MCF 10A (cell line): ENCODE measurements around the gene FOXN3. TPM values are rescaled to one million over a fixed set of nuclear protein-coding genes. Genes with fewer than 3 reads are reported as not detected.

Source experiments
- BruUV-seq: library from RNA; stranded (reverse); fragments of 400-500 nt; replicated peaks from 2 replicates; lab custom pipeline; 2021; lab: Mats Ljungman, UMichigan
- CTCF ChIA-PET: fragments of 300-600 bp; sonication (Branson Sonifier 250); formaldehyde crosslinking; extraction: SDS; loops from one replicate; lab custom pipeline; 2021; ENCODE audit warnings: antibody characterized with exemption, inconsistent platforms; lab: Yijun Ruan, JAX
- POLR2A ChIA-PET: fragments of 300-600, 350-650 bp; sonication (Branson Sonifier 250); formaldehyde crosslinking; extraction: SDS; loops from one replicate; lab custom pipeline; 2020; ENCODE audit warnings: antibody characterized with exemption, inconsistent platforms; lab: Yijun Ruan, JAX
- DNase-seq: peaks from one replicate; pipeline ENCODE4 v3.0.0-alpha.2; 2018; ENCODE audit not compliant: unreplicated experiment
- H3K27ac Mint-ChIP-seq: one replicate; pipeline ENCODE4 v1.8.0; 2022; ENCODE audit warnings: mild to moderate bottlenecking, low read depth, mixed read lengths; ENCODE audit not compliant: unreplicated experiment
- H3K27me3 Mint-ChIP-seq: one replicate; pipeline ENCODE4 v1.8.0; 2022; ENCODE audit warnings: mixed read lengths; ENCODE audit not compliant: insufficient read depth, unreplicated experiment
- H3K36me3 Mint-ChIP-seq: one replicate; pipeline ENCODE4 v1.8.0; 2022; ENCODE audit warnings: mild to moderate bottlenecking, moderate library complexity, mixed read lengths; ENCODE audit not compliant: insufficient read depth, unreplicated experiment
- H3K4me1 Mint-ChIP-seq: one replicate; pipeline ENCODE4 v1.8.0; 2022; ENCODE audit warnings: mixed read lengths; ENCODE audit not compliant: insufficient read depth, unreplicated experiment
- H3K4me3 Mint-ChIP-seq: one replicate; pipeline ENCODE4 v1.8.0; 2022; ENCODE audit warnings: mild to moderate bottlenecking, moderate library complexity, mixed read lengths; ENCODE audit not compliant: unreplicated experiment
- H3K9me3 Mint-ChIP-seq: one replicate; pipeline ENCODE4 v1.8.0; 2022; ENCODE audit warnings: mixed read lengths; ENCODE audit not compliant: unreplicated experiment
- intact Hi-C: fragments of 100-400 bp; cut with micrococcal nuclease; formaldehyde crosslinking; loops from 2 replicates; pipeline ENCODE4 v1.14.1; 2022
- total RNA-seq: library from RNA; stranded (reverse); gene quantifications from 2 replicates; pipeline ENCODE4 v1.2.3, GENCODE V29; 2022
- TF ChIP-seq, protein P1 (sequence below): fragments of 200-600 bp; IDR thresholded peaks from one replicate; pipeline ENCODE4 v1.8.0; 2022; ENCODE audit warnings: antibody characterized with exemption, mild to moderate bottlenecking; ENCODE audit not compliant: unreplicated experiment

The FOXN3 gene
- total RNA-seq, 1 experiment from 2014 or later: 27.1 TPM

DNA sequence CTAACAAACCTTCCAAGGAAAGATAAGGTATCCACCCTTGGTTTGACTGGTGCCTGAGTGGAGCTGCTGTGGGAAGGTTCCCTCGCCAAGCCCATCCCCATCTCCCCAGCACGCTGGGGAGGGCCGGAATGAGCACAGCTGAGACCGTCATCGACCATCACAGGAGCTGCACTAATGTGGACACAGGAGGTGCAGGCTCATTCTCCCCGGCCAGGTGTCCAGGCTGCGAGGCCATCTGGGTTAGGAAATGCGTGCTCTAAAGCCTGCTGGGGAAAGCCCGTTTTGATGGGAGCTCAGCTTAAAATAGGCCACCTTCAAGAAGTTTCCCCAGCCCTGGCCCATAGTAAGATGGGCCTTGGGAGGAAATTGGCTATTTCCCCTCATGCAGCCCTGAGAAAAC, 35.2 kb upstream of the FOXN3 start:
- H3K9me3 Mint-ChIP-seq: no peaks in the 10 kb centered on the region
- CTCF ChIA-PET: interaction anchor here (0.7 kb wide), 1 partner anchor 111 kb away, joined by 3 read pairs; no protein-coding TSS in a partner anchor
- no peaks in the 10 kb centered on the region for H3K27me3 Mint-ChIP-seq
- intact Hi-C loops: no loop called here
- no TSS peak for BruUV-seq
- DNase-seq: no peak
- no peak overlapping the region for H3K4me3 Mint-ChIP-seq
- H3K36me3 Mint-ChIP-seq: no peaks in the 10 kb centered on the region
- no peak overlapping the region for H3K27ac Mint-ChIP-seq
- POLR2A ChIA-PET: no interaction called here
- no peaks in the 10 kb centered on the region for H3K4me1 Mint-ChIP-seq
- TF ChIP-seq, protein P1, sequence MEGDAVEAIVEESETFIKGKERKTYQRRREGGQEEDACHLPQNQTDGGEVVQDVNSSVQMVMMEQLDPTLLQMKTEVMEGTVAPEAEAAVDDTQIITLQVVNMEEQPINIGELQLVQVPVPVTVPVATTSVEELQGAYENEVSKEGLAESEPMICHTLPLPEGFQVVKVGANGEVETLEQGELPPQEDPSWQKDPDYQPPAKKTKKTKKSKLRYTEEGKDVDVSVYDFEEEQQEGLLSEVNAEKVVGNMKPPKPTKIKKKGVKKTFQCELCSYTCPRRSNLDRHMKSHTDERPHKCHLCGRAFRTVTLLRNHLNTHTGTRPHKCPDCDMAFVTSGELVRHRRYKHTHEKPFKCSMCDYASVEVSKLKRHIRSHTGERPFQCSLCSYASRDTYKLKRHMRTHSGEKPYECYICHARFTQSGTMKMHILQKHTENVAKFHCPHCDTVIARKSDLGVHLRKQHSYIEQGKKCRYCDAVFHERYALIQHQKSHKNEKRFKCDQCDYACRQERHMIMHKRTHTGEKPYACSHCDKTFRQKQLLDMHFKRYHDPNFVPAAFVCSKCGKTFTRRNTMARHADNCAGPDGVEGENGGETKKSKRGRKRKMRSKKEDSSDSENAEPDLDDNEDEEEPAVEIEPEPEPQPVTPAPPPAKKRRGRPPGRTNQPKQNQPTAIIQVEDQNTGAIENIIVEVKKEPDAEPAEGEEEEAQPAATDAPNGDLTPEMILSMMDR: no peak

DNA sequence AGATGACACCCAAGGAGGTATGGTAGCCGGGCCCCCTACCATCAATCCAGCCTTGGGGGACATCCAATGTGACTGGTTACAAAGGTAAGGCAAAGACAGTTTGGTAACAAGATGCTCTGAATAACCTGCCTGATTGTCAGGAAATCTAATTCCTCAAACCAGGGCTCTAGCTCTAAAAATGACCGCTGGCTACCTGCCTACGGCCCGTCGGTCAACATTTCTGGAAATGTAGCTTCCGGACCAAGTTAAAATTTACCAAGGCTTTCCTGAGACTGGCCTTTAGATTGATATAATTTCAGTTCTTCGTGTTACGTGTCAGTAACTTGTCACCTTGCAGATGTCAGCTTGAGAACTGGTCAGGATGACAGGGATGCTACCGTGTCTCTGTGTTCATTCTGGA, 34.2 kb upstream of the FOXN3 start:
- no peak for DNase-seq
- H3K4me1 Mint-ChIP-seq: no peaks in the 10 kb centered on the region
- no peaks in the 10 kb centered on the region for H3K36me3 Mint-ChIP-seq
- POLR2A ChIA-PET: interaction anchor here (0.7 to 0.8 kb wide), 2 partner anchors 13 to 33 kb away, joined by 3 read pairs; no protein-coding TSS in a partner anchor
- H3K27ac Mint-ChIP-seq: no peak overlapping the region
- BruUV-seq: no TSS peak
- TF ChIP-seq, protein P1: no peak
- no peak overlapping the region for H3K4me3 Mint-ChIP-seq
- no peaks in the 10 kb centered on the region for H3K27me3 Mint-ChIP-seq
- intact Hi-C loops: no loop called here
- CTCF ChIA-PET: no interaction called here
- no peaks in the 10 kb centered on the region for H3K9me3 Mint-ChIP-seq

DNA sequence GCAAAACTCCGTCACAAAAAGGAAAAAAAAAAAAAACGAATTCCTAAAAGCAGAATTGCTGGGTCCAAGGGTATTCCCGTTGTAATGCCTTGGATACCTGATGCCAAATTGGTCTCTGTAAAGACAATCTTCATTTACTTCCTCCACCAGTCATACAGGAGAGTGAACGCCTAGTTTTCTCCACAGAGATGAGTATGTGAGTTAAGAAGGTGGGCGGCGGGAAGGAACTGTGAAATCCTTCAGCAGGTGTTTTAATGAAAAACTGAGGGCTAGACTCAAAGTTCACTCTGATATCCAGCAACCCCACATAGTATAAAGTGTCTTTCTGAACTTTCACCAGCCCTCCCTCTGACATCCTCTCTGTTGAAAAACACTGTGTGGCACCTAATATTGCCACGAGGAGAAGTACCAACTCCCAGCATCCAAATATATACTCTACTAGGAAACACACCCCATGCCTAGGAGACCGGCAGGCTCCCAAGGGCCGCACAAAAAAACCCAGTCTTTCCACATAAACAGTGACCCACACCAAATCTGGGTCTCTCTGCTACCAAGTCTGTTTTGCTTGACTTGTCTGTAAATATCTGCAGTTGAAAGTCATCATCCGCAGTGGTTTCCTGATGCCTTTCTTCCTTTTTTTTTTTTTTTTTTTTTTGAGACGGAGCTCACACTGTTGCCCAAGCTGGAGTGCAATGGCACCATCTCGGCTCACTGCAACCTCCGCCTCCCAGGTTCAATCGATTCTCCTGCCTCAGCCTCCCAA, 30.3 kb upstream of the FOXN3 start:
- Mint-ChIP-seq H3K27me3 (no peaks in the 10 kb centered on the region), H3K36me3 (no peaks in the 10 kb centered on the region), H3K4me1 (peaks cover 15% of the 10 kb centered on the region), H3K27ac (no peak overlapping the region), H3K9me3 (no peaks in the 10 kb centered on the region), H3K4me3 (no peak overlapping the region)
- DNase-seq: no peak
- TF ChIP-seq, protein P1: no peak
- ChIA-PET POLR2A (no interaction called here), CTCF (interaction anchor here (0.6 kb wide), 1 partner anchor 209 kb away, joined by 3 read pairs; no protein-coding TSS in a partner anchor)
- intact Hi-C loops: no loop called here
- no TSS peak for BruUV-seq

DNA sequence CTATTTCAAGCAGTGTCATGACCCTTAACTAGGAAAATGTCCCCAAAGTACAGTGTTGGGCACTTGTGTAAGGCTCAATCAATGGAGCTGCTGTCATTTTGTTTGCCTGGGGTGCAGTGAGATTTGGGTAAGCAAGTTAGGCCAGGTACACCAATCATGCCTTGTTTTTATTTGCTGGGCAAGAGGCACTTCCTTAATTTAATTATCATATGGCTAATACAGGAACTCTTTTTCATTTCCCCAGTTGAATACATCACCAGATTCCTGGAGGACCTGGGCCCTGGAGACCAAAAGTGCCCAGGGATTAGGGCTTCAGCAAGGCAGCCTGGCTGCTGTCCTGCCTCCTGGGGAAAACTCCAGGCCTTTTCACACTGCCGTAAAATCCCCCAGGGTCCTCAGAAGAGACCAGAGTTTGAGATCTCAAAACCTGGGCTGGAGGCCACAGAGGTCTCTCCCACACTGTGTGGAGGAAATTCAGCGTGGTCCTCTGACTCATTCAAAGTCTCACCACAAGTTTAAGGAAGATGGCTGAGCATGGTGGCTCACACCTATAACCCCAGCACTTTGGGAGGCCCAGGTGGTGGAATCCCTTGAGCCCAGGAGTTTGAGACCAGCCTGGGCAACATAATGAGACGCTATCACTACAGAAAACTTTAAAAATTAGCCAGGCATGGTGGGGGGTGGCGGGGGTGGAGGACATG, 28.4 kb upstream of the FOXN3 start:
- no peak overlapping the region for H3K4me3 Mint-ChIP-seq
- H3K36me3 Mint-ChIP-seq: no peaks in the 10 kb centered on the region
- no peaks in the 10 kb centered on the region for H3K27me3 Mint-ChIP-seq
- TF ChIP-seq, protein P1: no peak
- POLR2A ChIA-PET: no interaction called here
- CTCF ChIA-PET: no interaction called here
- H3K4me1 Mint-ChIP-seq: peaks cover 15% of the 10 kb centered on the region
- intact Hi-C loops: no loop called here
- no peaks in the 10 kb centered on the region for H3K9me3 Mint-ChIP-seq
- no TSS peak for BruUV-seq
- no peak for DNase-seq
- no peak overlapping the region for H3K27ac Mint-ChIP-seq
